ENCODE measurements around the gene C2CD4C.

DNA sequence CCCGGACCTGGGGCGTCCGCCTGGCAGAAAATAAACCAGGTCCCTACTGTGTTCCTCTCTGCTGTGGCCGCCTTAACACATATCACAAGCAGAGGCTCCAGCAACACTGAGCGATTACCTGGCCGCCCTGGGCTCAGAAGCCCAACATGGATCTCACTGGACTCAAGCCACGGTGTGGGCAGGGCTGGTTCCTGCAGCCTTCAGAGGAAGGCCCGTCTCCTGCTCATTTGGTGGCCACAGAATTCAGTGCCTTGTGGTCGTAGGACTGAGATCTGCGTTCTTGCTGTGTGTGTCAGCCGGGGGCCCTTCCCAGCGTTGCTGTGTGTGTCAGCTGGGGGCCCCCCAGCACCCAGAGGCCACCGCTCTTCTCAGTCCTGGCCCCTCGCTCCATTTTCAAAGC lies 30.2 kb downstream of the C2CD4C start:
- TF ChIP-seq SUZ12 (IDR thresholded peaks at IDR 0.05; ENCODE audit: extremely low read depth, insufficient read depth, insufficient read length) (no peak), YY1 (IDR thresholded peaks at IDR 0.05; ENCODE audit: insufficient read depth, insufficient read length) (no peak), ZNF274 (IDR thresholded peaks at IDR 0.05; ENCODE audit: low read depth, low read length) (no peak)
